ENCODE results near the gene PITX3.
"Not testable (repeated sequence)": the region's sequence is repeated elsewhere in the genome, so short reads cannot be mapped to it uniquely, and the experiment has no call there.

PITX3 gene

GRCh38 chr10:102261196-102261595 is 19.9 kb upstream of the PITX3 start:
- in situ Hi-C loops (cut with MboI; ENCODE audit: low sequenced_read_pairs), result no loop called here

- in situ Hi-C loops (cut with MboI; ENCODE audit: low sequenced_read_pairs), result no loop called here
These were observed 14.1 kb upstream of the PITX3 start for GRCh38 chr10:102255404-102255803.

GRCh38 chr10:102254426-102254825 is 13.1 kb upstream of the PITX3 start:
- in situ Hi-C loops (cut with MboI; ENCODE audit: low sequenced_read_pairs), result no loop called here

- in situ Hi-C loops (cut with MboI; ENCODE audit: low sequenced_read_pairs), result not testable (repeated sequence)
These were observed 11.2 kb upstream of the PITX3 start for GRCh38 chr10:102252508-102252907.

- in situ Hi-C loops (cut with MboI; ENCODE audit: low sequenced_read_pairs), result loop anchor here (25.0 kb wide), 1 partner anchor 115 kb away; no protein-coding TSS in a partner anchor
These were observed 6.4 kb upstream of the PITX3 start for GRCh38 chr10:102247734-102248133.

GRCh38 chr10:102246261-102246660 is 4.9 kb upstream of the PITX3 start:
- in situ Hi-C loops (cut with MboI; ENCODE audit: low sequenced_read_pairs), result loop anchor here (25.0 kb wide), 1 partner anchor 116 kb away; no protein-coding TSS in a partner anchor

GRCh38 chr10:102245932-102246251 is 4.6 kb upstream of the PITX3 start:
- in situ Hi-C loops (cut with MboI; ENCODE audit: low sequenced_read_pairs), result loop anchor here (25.0 kb wide), 1 partner anchor 116 kb away; no protein-coding TSS in a partner anchor

- in situ Hi-C loops (cut with MboI; ENCODE audit: low sequenced_read_pairs), result loop anchor here (25.0 kb wide), 1 partner anchor 117 kb away; no protein-coding TSS in a partner anchor
These were observed 4.0 kb upstream of the PITX3 start, which contains the start of gene GBF1 for GRCh38 chr10:102245082-102245931. Gene GBF1 (plus strand): TSS chr10:102245532. CDS start chr10:102258939, 13,407 bp downstream.

GRCh38 chr10:102243309-102243708 is 2.0 kb upstream of the PITX3 start:
- in situ Hi-C loops (cut with MboI; ENCODE audit: low sequenced_read_pairs), result loop anchor here (25.0 kb wide), 1 partner anchor 119 kb away; no protein-coding TSS in a partner anchor

GRCh38 chr10:102242118-102242485 is 790 bp upstream of the PITX3 start:
- in situ Hi-C loops (cut with MboI; ENCODE audit: low sequenced_read_pairs), result loop anchor here (25.0 kb wide), 1 partner anchor 120 kb away; no protein-coding TSS in a partner anchor

GRCh38 chr10:102241032-102241443 is 274 bp downstream of the PITX3 start:
- in situ Hi-C loops (cut with MboI; ENCODE audit: low sequenced_read_pairs), result loop anchor here (25.0 kb wide), 1 partner anchor 121 kb away; no protein-coding TSS in a partner anchor

GRCh38 chr10:102240467-102241031 is 763 bp downstream of the PITX3 start:
- in situ Hi-C loops (cut with MboI; ENCODE audit: low sequenced_read_pairs), result loop anchor here (25.0 kb wide), 1 partner anchor 122 kb away; no protein-coding TSS in a partner anchor

- in situ Hi-C loops (cut with MboI; ENCODE audit: low sequenced_read_pairs), result loop anchor here (25.0 kb wide), 1 partner anchor 125 kb away; no protein-coding TSS in a partner anchor
These were observed 3.5 kb downstream of the PITX3 start for GRCh38 chr10:102237711-102238252.

- in situ Hi-C loops (cut with MboI; ENCODE audit: low sequenced_read_pairs), result loop anchor here (25.0 kb wide), 1 partner anchor 126 kb away; no protein-coding TSS in a partner anchor
These were observed 5.3 kb downstream of the PITX3 start for GRCh38 chr10:102236006-102236405.

GRCh38 chr10:102235598-102235920 is 5.8 kb downstream of the PITX3 start:
- in situ Hi-C loops (cut with MboI; ENCODE audit: low sequenced_read_pairs), result loop anchor here (25.0 kb wide), 1 partner anchor 127 kb away; no protein-coding TSS in a partner anchor

- in situ Hi-C loops (cut with MboI; ENCODE audit: low sequenced_read_pairs), result loop anchor here (25.0 kb wide), 1 partner anchor 127 kb away; no protein-coding TSS in a partner anchor
These were observed 6.3 kb downstream of the PITX3 start for GRCh38 chr10:102234888-102235597.

GRCh38 chr10:102233997-102234396 is 7.3 kb downstream of the PITX3 start:
- in situ Hi-C loops (cut with MboI; ENCODE audit: low sequenced_read_pairs), result loop anchor here (25.0 kb wide), 1 partner anchor 128 kb away; no protein-coding TSS in a partner anchor

- in situ Hi-C loops (cut with MboI; ENCODE audit: low sequenced_read_pairs), result loop anchor here (25.0 kb wide), 1 partner anchor 131 kb away; no protein-coding TSS in a partner anchor
These were observed 9.7 kb downstream of the PITX3 start for GRCh38 chr10:102231357-102232318.

GRCh38 chr10:102230861-102231356 is 10.4 kb downstream of the PITX3 start:
- in situ Hi-C loops (cut with MboI; ENCODE audit: low sequenced_read_pairs), result loop anchor here (25.0 kb wide), 1 partner anchor 131 kb away; no protein-coding TSS in a partner anchor
